ENCODE data around the gene KMT2C.
A peak's percentile ranks its signal among the peaks of the same experiment; 100 is the strongest.

The KMT2C gene

GRCh38 chr7:152152267-152152666 lies 283.5 kb downstream of the KMT2C start:
- no peak overlapping the region for H3K4me2 ChIP-seq (ENCODE audit: insufficient read depth, low read length)
- H3K27me3 ChIP-seq (ENCODE audit: insufficient read depth, low read length, poor library complexity), result no peaks in the 10 kb centered on the region
- H3K4me1 ChIP-seq (ENCODE audit: insufficient read depth, low read length), result no peaks in the 10 kb centered on the region
- H3K9ac ChIP-seq (ENCODE audit: low read depth, low read length), result no peak overlapping the region
- no peaks in the 10 kb centered on the region for H3K9me3 ChIP-seq (ENCODE audit: insufficient read depth, low read length, severe bottlenecking)
- no peak for TF ChIP-seq CTCF (IDR thresholded peaks at IDR 0.05; ENCODE audit: borderline replicate concordance, extremely low read depth, low read length, poor library complexity, severe bottlenecking)
- no peak for TF ChIP-seq EZH2 (IDR thresholded peaks at IDR 0.05; ENCODE audit: borderline replicate concordance, low read depth, low read length, severe bottlenecking)
- DNase-seq (no peak), ATAC-seq (ENCODE audit: insufficient read depth, low read depth) (peak; percentile 37; the same call in 1 of the 3 replicates)
- no peak overlapping the region for H3K4me3 ChIP-seq (ENCODE audit: low read depth in 1 of 2, low read length in 2 of 2)
- no peak overlapping the region for H2AFZ ChIP-seq (ENCODE audit: low read depth, low read length)
- 0 out of 2 replicates have a peak, but pooled peaks cover 4% of the 10 kb centered on the region for H4K20me1 ChIP-seq (ENCODE audit: insufficient read depth, low read length)
- H3K27ac ChIP-seq (ENCODE audit: low read length), result 0 out of 2 replicates have a peak overlapping the region, but pooled peaks have one; percentile 25
- no peaks in the 10 kb centered on the region for H3K79me2 ChIP-seq (ENCODE audit: insufficient read depth, low read length)
- H3K36me3 ChIP-seq (ENCODE audit: insufficient read depth, low read length), result peaks cover 93% of the 10 kb centered on the region

- Histone ChIP-seq H3K36me3 (ENCODE audit: insufficient read depth, low read length) (peaks cover 94% of the 10 kb centered on the region), H3K27ac (ENCODE audit: low read length) (no peak overlapping the region), H2AFZ (ENCODE audit: low read depth, low read length) (no peak overlapping the region), H3K79me2 (ENCODE audit: insufficient read depth, low read length) (no peaks in the 10 kb centered on the region), H3K4me3 (ENCODE audit: low read depth in 1 of 2, low read length in 2 of 2) (no peak overlapping the region), H3K9me3 (ENCODE audit: insufficient read depth, low read length, severe bottlenecking) (no peaks in the 10 kb centered on the region), H3K27me3 (ENCODE audit: insufficient read depth, low read length, poor library complexity) (no peaks in the 10 kb centered on the region), H3K4me2 (ENCODE audit: insufficient read depth, low read length) (no peak overlapping the region), H3K4me1 (ENCODE audit: insufficient read depth, low read length) (no peaks in the 10 kb centered on the region), H3K9ac (ENCODE audit: low read depth, low read length) (no peak overlapping the region), H4K20me1 (ENCODE audit: insufficient read depth, low read length) (peaks cover 11% of the 10 kb centered on the region)
- DNase-seq, result no peak
- ATAC-seq (ENCODE audit: insufficient read depth, low read depth), result no peak
- no peak for TF ChIP-seq CTCF (IDR thresholded peaks at IDR 0.05; ENCODE audit: borderline replicate concordance, extremely low read depth, low read length, poor library complexity, severe bottlenecking)
- no peak for TF ChIP-seq EZH2 (IDR thresholded peaks at IDR 0.05; ENCODE audit: borderline replicate concordance, low read depth, low read length, severe bottlenecking)
These were observed 286.4 kb downstream of the KMT2C start for GRCh38 chr7:152149363-152149762.

- ATAC-seq (ENCODE audit: insufficient read depth, low read depth) (no peak), DNase-seq (no peak)
- Histone ChIP-seq H2AFZ (ENCODE audit: low read depth, low read length) (no peak overlapping the region), H3K9ac (ENCODE audit: low read depth, low read length) (no peak overlapping the region), H3K4me3 (ENCODE audit: low read depth in 1 of 2, low read length in 2 of 2) (no peak overlapping the region), H3K4me2 (ENCODE audit: insufficient read depth, low read length) (no peak overlapping the region), H3K27me3 (ENCODE audit: insufficient read depth, low read length, poor library complexity) (no peaks in the 10 kb centered on the region), H3K9me3 (ENCODE audit: insufficient read depth, low read length, severe bottlenecking) (no peaks in the 10 kb centered on the region), H3K27ac (ENCODE audit: low read length) (no peak overlapping the region), H4K20me1 (ENCODE audit: insufficient read depth, low read length) (peaks cover 11% of the 10 kb centered on the region), H3K4me1 (ENCODE audit: insufficient read depth, low read length) (no peaks in the 10 kb centered on the region), H3K36me3 (ENCODE audit: insufficient read depth, low read length) (peaks cover 94% of the 10 kb centered on the region), H3K79me2 (ENCODE audit: insufficient read depth, low read length) (no peaks in the 10 kb centered on the region)
- no peak for TF ChIP-seq CTCF (IDR thresholded peaks at IDR 0.05; ENCODE audit: borderline replicate concordance, extremely low read depth, low read length, poor library complexity, severe bottlenecking)
- TF ChIP-seq EZH2 (IDR thresholded peaks at IDR 0.05; ENCODE audit: borderline replicate concordance, low read depth, low read length, severe bottlenecking), result no peak
These were observed 287.1 kb downstream of the KMT2C start for GRCh38 chr7:152148706-152149105.

Data from DND-41 (cell line).